Measurements from ENCODE around the gene GPS1.

Gene GPS1

DNA sequence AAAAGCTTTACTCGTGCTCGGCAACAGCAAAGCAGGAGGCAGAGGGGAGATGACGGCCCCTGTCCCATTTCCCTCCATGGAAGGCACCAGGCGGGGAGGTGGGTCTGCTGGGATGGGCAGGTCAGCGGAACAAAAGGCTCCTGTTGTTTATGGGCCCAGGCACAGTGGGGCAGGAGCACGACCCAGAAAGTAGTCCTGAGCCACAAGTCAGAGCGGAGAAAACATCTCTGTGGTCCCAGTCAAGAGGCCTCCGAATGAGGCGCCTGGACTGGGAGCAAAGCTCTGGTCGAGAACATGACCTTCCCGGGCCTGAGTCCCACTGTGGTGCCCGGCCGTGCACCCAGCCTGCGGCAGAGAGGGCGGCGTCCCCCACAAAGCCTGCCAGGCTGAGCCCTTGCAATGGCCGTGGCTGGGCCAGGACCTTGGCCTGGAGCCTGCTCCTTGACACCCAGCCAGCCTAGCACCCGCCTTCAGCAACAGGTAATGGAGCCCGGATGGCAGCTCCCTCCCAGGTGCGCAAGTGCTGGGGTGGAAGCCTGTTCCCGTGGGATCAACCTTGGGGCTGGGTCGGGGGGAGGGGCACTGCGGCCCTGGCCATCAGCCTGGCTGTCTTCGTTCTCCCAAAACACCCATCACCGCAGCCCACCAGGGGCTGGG, 3.7 kb upstream of the GPS1 start:
- no peak for DNase-seq

GRCh38 chr17:82048571-82048971, 3.1 kb upstream of the GPS1 start:
- DNase-seq = no peak

DNA sequence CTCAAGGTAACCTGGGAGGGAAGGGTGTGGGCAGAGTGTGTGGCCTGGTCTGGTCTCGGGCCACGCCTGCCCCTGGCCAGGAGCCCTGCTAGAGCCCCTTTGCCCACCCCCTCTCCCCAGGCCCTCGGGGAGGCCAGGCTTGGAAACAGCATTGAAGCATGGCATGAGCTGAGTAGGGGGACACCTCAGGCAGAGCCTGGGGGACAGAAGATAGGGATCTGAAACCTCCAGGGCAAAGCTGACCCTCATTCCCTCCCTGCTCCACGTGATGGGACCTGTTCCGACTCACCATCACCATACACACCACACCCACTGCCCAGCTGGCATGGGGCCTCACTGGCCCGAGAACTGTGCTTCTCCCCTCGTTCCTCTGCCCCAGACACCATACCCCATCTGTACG, 2.6 kb upstream of the GPS1 start:
- DNase-seq = no peak

DNA sequence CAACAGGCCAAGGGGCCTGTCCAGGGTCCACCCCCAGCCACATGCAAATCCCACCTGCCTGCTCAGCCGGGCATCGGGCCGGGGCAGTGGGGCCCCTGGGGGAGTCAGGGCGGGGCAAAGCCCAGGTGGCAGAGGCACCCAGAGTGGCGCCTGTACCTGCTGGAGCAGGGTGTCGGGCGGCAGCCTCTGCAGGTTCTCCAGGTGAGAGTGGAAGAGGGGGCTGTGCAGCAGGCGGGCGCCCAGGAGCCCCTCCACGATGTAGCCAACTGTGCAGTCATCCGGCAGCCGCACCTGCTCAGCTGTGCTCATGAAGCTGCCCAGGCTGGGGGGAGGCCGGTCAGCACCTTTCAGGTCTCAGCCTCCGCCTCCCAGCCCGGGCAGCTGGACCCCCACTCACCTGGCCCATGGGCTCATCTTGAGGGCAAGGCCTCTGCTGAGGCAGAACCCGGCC, 2.2 kb upstream of the GPS1 start:
- DNase-seq = no peak

GRCh38 chr17:82050152-82050760, 1.4 kb upstream of the GPS1 start:
- no peak for DNase-seq

DNA sequence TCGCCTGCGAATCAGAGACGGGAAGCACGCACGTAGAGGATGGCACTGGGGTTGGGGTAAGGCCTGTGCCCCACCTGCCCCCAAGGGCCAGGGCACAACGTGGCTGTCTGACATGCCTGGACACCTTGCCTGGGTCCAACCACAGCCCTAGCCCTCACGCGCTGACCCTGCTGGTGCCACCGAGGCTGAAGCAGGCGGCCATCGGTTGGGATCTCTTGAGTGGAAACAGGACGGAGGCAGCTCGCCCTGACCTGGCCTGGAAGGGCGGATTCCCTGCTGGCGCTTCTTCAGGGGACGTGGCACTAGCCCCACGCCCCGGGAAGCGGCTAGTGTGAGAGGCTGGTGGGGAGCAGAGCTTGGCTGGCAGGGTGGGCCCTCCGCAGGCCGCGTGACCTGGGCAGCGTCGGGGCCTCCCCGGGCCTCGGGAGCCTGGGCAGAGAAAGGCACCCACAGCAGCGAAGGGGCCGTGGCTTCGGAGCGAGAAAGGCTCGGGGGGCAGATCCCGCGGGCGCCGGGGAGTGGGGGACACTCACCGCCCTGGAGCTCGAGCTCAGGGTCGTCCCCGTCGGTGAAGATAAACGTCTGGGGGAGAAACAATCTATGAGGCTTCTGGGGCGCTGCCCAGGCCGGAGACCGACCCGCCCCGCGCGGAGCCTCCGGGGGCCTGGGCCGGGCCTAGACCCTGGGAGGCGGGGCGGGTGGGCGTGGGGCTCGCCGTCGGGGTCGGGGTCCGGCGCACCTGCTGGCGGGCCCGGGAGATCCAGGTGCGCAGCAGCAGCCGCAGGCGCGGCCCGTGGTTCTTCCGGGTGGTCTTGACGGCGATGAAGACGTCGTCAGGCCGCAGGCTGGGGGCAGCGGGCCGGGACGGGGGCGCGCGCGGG, 697 bp upstream of the GPS1 start:
- no peak for DNase-seq

DNA sequence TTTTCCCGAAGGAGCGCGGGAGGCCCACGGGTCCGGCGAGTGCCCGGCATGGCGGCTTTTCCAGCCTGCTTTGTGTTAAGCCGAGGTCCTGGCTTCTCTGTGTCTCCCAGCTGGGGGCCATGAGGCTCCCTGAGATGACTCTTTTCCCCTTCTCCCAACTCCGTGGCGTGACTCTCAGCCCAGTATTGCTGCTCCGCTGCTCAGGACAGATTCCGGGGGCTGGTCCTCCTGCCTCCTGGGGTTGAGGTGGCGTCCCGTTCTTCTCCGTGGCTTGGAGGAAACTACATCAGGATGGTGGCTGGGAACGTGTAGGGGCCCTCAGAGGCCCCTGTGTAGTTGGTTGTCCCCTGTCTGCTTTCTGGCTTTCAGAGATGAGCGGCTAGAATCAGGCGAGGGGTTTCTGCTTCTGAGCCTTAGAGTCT, 951 bp downstream of the GPS1 start:
- DNase-seq = no peak

GRCh38 chr17:82053130-82053529, 1.4 kb downstream of the GPS1 start:
- no peak for DNase-seq

DNA sequence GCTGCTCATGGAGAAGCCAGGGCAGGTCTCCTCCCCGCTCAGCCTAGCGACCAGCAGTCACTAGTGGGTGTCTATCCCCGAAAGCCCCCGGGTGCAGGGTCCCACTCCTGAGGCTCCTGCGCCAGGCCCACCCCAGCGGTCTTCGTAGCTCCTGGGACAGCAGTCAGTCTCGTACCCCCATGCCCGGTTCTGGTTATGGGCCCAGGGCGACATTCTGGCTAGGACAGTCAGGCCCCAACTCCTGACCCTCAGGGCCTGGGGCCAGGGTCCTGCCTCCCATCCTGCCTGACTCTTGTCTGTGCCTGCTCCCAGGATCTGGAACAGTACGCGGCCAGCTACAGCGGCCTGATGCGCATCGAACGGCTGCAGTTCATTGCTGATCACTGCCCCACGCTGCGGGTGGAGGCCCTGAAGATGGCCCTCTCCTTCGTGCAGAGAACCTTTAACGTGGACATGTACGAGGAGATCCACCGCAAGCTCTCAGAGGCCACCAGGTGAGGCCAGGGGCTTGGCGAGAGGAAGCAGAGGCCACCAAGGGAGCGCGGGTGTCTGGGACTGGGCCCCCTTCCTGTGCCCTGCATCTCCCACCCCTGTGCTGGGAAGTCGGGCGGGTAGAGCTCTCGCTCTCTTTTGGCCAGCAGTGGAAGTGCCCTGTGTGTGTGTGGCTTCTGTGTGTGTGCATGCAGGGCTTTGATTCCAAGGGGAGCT, 2.0 kb downstream of the GPS1 start:
- DNase-seq = no peak

DNA sequence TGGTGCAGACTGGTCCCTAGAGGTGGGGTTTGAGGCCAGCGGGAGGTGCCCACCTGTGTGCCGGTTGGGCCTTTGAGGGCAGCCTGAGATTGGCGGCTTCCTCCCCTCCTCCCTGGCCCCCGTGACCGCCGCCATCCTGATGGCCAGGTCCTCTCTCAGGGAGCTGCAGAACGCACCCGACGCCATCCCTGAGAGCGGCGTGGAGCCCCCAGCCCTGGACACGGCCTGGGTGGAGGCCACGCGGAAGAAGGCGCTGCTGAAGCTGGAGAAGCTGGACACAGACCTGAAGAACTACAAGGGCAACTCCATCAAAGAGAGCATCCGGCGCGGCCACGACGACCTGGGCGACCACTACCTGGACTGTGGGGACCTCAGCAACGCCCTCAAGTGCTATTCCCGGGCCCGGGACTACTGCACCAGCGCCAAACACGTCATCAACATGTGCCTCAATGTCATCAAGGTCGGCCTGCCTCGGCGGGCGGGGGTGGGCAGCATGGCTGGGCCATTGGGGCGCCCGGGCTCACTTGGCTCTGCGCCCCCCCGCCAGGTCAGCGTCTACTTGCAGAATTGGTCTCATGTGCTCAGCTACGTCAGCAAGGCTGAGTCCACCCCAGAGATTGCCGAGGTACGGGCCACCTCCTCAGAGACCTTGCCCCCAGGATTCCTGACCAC, 2.8 kb downstream of the GPS1 start:
- DNase-seq = no peak

DNA sequence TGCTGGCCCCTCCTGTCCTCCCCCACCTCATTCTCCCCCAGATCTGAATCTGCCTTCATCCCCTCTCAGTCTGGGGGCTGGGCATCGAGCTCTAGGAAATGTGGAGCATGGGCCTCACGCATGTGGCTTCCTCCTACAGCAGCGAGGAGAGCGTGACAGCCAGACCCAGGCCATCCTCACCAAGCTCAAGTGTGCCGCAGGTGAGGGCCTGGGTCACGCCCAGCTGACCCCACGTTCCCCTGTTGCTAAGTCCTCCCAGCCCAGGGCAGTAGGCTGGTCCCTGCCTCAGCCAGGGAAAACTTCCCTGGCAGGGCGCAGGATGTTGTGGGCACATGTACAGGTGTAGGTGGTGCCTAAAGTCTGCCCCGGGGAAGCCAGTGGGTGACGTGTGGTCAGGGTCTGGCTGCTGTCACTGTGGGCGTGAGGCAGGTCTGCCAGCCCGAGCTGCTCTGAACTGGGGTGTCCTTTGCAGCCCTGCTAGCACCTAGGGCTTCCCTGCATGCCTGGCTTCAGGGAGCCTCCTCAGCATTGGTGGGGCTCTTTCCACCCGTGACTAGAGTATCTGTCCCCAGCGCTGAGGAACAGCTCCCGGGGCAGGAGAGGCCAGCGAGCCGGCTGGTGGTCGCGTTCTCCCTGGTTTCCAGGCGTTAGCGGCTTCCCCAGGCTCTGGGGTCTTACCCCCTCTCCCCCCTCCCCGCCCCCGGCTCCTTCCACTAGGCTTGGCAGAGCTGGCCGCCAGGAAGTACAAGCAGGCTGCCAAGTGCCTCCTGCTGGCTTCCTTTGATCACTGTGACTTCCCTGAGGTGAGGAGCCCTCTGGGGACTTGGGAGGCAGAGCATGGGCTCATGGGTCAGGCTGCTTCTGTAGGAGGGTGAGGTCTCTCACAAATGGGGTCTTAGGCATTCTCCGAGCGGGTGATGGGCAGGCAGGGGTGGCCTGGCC, 3.6 kb downstream of the GPS1 start:
- no peak for DNase-seq

- DNase-seq = no peak
Observed at GRCh38 chr17:82055965-82056728, 4.4 kb downstream of the GPS1 start.

GRCh38 chr17:82056729-82057621, 5.3 kb downstream of the GPS1 start:
- DNase-seq = no peak

DNA sequence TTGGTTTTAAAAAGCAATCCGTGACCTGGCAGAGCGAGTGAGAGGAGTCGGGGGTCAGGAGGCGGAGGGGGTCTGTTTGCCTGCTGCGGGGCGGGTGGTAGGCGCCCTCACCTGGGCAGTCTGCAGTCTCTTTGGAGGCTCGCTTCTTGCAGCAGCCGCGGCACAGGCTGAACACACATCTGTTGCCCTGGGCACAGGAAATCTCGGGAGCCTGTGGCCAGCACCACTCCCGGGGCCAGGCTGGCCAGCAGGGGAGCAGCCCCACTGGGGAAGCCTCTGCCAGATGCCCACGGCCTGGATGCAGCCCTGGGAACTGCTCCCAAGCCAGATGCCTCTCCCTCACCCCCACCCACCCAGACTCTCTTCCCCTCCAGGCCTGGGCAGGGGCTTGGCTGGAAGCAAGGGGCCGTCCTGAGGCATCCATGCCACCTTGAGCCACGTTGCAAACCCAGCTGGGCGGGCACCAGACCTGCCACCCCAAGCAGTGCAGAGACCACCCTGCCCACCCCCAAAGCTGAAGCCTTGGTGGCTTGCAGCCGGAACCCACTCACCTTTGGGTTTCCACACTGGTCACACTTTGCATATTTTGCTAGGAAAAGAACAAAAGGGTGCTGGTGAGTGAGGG, 6.6 kb downstream of the GPS1 start:
- DNase-seq = no peak

- no peak for DNase-seq
Observed at GRCh38 chr17:82058855-82059249, 7.2 kb downstream of the GPS1 start.

- no peak for DNase-seq
Observed at GRCh38 chr17:82059272-82060000, 7.7 kb downstream of the GPS1 start.

- no peak for DNase-seq
Observed at GRCh38 chr17:82060001-82060380, 8.3 kb downstream of the GPS1 start.

DNA sequence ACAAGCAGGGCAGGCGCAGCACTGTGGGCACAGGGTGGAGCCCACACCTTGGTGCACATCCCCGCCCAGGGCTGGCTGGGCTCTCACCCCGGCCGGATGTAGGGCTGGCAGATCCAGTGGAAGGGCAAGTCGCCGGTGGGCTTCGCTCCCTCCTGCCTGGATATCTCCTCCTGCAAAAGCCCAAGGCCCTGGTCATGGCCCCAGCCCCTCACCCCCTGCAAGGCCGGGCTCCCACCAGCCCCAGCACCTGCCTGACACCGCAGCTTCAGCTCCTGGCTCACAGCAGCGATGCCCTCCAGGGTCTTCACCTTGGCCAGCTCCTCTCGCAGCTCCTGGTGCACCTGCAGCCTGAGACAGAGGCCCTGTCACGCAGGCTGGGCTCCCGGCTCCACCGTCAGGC, 8.9 kb downstream of the GPS1 start:
- DNase-seq = no peak

Data from NCI-H2171 treated with DMSO at 0.1 percent for 48 hours (cell line).